ENCODE data around the gene LCN6. TPM values are rescaled to one million over a fixed set of nuclear protein-coding genes. Genes with fewer than 3 reads are reported as not detected.
A peak's percentile ranks its signal among the peaks of the same experiment; 100 is the strongest.

Gene LCN6
- polyA plus RNA-seq, 3 donors: not detected

DNA sequence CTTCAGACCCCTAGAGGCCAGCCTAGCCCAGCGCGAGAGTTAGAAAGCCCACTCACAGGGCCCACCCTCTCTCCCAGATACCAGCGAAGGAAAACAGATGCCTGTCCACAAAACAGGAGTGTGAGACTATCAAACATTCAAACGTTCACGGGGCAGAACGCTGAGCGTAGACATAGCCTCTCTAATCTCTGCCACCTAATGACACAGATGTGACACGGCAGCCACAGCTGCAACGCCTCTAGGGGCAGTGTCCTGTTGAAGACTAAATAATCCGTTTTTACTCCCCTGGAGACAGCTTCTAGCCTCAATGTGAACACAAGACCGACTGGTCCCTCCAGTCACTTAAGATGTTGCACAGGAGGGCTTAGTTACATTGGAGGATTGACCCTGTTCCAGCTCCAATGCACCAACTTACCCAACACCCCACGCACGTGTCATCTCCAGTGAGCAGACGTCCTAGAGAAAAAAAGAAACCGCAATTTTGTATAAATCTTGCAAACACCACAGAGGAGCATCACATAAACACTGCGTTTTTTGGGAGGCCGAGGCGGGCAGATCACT is 21.6 kb downstream of the LCN6 start:
- H3K36me3 Mint-ChIP-seq: peaks cover 27 to 41% of the 10 kb centered on the region in 2 donors
- Histone ChIP-seq H3K27me3 (ENCODE audit: control insufficient read depth in 2 of 2, insufficient read depth in 2 of 2, low read length in 2 of 2) (peaks cover 0 to 9% of the 10 kb centered on the region in 2 donors), H4K20me1 (ENCODE audit: insufficient read depth, low read length) (peaks cover 62% of the 10 kb centered on the region), H3K27ac (ENCODE audit: low read depth in 1 of 2, low read length in 2 of 2) (peak overlapping the region in 1 of 2 donors; percentile 87), H3K4me3 (replicated peaks in 1 of 3; ENCODE audit: low read depth in 2 of 3, low read length in 3 of 3) (peak overlapping the region; percentile 80 to 89 (median 85)), H2AFZ (ENCODE audit: insufficient read depth, low read depth, low read length, poor library complexity, severe bottlenecking) (no peak overlapping the region), H3K4me1 (ENCODE audit: control insufficient read depth in 1 of 2, insufficient read depth in 2 of 2, low read length in 2 of 2) (peaks cover 26 to 38% of the 10 kb centered on the region in 2 donors), H3K9me3 (replicated peaks in 1 of 2; ENCODE audit: control insufficient read depth in 1 of 2, insufficient read depth in 1 of 2, low read length in 2 of 2) (no peaks in the 10 kb centered on the region), H3K9ac (ENCODE audit: insufficient read depth, low read length, poor library complexity, severe bottlenecking) (peak overlapping the region; percentile 85), H3K36me3 (replicated peaks in 1 of 2; ENCODE audit: control insufficient read depth in 1 of 2, insufficient read depth in 2 of 2, low read length in 2 of 2) (peaks cover 37 to 48% of the 10 kb centered on the region in 2 donors), H3K4me2 (replicated peaks; ENCODE audit: extremely low read depth, low read length, poor library complexity, severe bottlenecking) (peak overlapping the region; percentile 85), H3K79me2 (ENCODE audit: insufficient read depth, low read length) (peaks cover 58% of the 10 kb centered on the region)
- H3K4me3 Mint-ChIP-seq: peak overlapping the region; percentile 96 to 97
- peaks cover 33% of the 10 kb centered on the region for H3K4me1 Mint-ChIP-seq
- TF ChIP-seq, protein P1, sequence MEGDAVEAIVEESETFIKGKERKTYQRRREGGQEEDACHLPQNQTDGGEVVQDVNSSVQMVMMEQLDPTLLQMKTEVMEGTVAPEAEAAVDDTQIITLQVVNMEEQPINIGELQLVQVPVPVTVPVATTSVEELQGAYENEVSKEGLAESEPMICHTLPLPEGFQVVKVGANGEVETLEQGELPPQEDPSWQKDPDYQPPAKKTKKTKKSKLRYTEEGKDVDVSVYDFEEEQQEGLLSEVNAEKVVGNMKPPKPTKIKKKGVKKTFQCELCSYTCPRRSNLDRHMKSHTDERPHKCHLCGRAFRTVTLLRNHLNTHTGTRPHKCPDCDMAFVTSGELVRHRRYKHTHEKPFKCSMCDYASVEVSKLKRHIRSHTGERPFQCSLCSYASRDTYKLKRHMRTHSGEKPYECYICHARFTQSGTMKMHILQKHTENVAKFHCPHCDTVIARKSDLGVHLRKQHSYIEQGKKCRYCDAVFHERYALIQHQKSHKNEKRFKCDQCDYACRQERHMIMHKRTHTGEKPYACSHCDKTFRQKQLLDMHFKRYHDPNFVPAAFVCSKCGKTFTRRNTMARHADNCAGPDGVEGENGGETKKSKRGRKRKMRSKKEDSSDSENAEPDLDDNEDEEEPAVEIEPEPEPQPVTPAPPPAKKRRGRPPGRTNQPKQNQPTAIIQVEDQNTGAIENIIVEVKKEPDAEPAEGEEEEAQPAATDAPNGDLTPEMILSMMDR (IDR thresholded peaks at IDR 0.05): peak; percentile 71
- H3K27ac Mint-ChIP-seq: peak overlapping the region; percentile 72 to 96 (median 85)
- H3K27me3 Mint-ChIP-seq (ENCODE audit: low read depth in 3 of 3): peaks cover 6 to 12% (median 8%) of the 10 kb centered on the region in 3 donors
- H3K9me3 Mint-ChIP-seq: no peaks in the 10 kb centered on the region
- DNase-seq: peak; percentile 39 to 42 (median 41)
- WGBS (ENCODE audit: insufficient coverage): 15% methylated on average over 12 of the region's 18 CpGs
- intact Hi-C loops (cut with micrococcal nuclease): loop anchor here (5.0 to 10.0 kb wide), 2 partner anchors 39 to 242 kb away; partner anchors contain the start of genes AGPAT2 (in 2 of the 2) and SEC16A (in 1 of the 2)

DNA sequence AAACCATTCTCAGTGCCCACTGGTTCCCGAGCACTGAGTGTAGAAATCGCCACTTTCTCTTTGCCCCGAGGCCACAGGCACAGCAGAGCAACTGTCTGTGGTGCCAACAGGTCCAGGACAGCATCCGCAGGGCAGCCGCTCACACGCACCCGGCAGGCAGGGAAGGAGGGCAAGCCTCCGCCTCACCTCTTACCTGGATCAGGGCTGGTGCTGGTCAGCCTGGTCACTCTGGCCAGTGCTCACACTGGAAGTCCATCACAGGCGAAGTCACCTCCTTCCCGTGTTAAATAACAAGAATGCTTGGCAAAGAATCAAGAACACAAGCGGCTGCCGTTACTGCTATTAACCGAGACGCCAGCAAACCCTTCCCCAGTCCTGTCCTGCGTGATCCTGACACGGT is 22.2 kb downstream of the LCN6 start:
- Mint-ChIP-seq H3K27ac (peak overlapping the region in 6 of 7 donors; percentile 13 to 96 (median 83)), H3K36me3 (peaks cover 30 to 44% of the 10 kb centered on the region in 2 donors), H3K4me1 (peaks cover 35% of the 10 kb centered on the region), H3K9me3 (no peaks in the 10 kb centered on the region), H3K27me3 (ENCODE audit: low read depth in 3 of 3) (peaks cover 6 to 12% (median 8%) of the 10 kb centered on the region in 3 donors), H3K4me3 (peak overlapping the region; percentile 96 to 97)
- peaks cover 43 to 48% of the 10 kb centered on the region in 2 donors for H3K36me3 ChIP-seq (replicated peaks in 1 of 2; ENCODE audit: control insufficient read depth in 1 of 2, insufficient read depth in 2 of 2, low read length in 2 of 2)
- peaks cover 68% of the 10 kb centered on the region for H4K20me1 ChIP-seq (ENCODE audit: insufficient read depth, low read length)
- H3K4me3 ChIP-seq (replicated peaks in 1 of 3; ENCODE audit: low read depth in 2 of 3, low read length in 3 of 3): peak overlapping the region in 1 of 3 experiments; percentile 89
- peak overlapping the region; percentile 5 for H3K9ac ChIP-seq (ENCODE audit: insufficient read depth, low read length, poor library complexity, severe bottlenecking)
- peaks cover 58% of the 10 kb centered on the region for H3K79me2 ChIP-seq (ENCODE audit: insufficient read depth, low read length)
- peaks cover 0 to 9% of the 10 kb centered on the region in 2 donors for H3K27me3 ChIP-seq (ENCODE audit: control insufficient read depth in 2 of 2, insufficient read depth in 2 of 2, low read length in 2 of 2)
- intact Hi-C loops (cut with micrococcal nuclease): loop anchor here (5.0 to 10.0 kb wide), 2 partner anchors 39 to 241 kb away; partner anchors contain the start of genes AGPAT2 (in 2 of the 2) and SEC16A (in 1 of the 2)
- no peak overlapping the region for H2AFZ ChIP-seq (ENCODE audit: insufficient read depth, low read depth, low read length, poor library complexity, severe bottlenecking)
- H3K4me1 ChIP-seq (ENCODE audit: control insufficient read depth in 1 of 2, insufficient read depth in 2 of 2, low read length in 2 of 2): peaks cover 26 to 38% of the 10 kb centered on the region in 2 donors
- WGBS (ENCODE audit: insufficient coverage): 84% methylated on average over 16 of the region's 16 CpGs
- peak overlapping the region in 1 of 2 donors; percentile 87 for H3K27ac ChIP-seq (ENCODE audit: low read depth in 1 of 2, low read length in 2 of 2)
- no peak for DNase-seq
- H3K9me3 ChIP-seq (replicated peaks in 1 of 2; ENCODE audit: control insufficient read depth in 1 of 2, insufficient read depth in 1 of 2, low read length in 2 of 2): no peaks in the 10 kb centered on the region
- peak overlapping the region; percentile 85 for H3K4me2 ChIP-seq (replicated peaks; ENCODE audit: extremely low read depth, low read length, poor library complexity, severe bottlenecking)
- TF ChIP-seq, protein P1 (IDR thresholded peaks at IDR 0.05): no peak

All from CD14-positive monocyte (primary cell).